Body of pancreas (tissue), 4 donors: Measurements from ENCODE around the gene UGT1A3. TPM values are rescaled to one million over a fixed set of nuclear protein-coding genes. Genes with fewer than 3 reads are reported as not detected.

Experiments used
- ATAC-seq: fragments of 150-250 bp; one replicate; pipeline ENCODE4 v1.9.1; 2016
- DNase-seq, 4 donors: peaks; one replicate each; pipeline ENCODE4 v3.0.0-alpha.2; 2019
- H3K27ac ChIP-seq, 4 donors: fragments of 200-600 bp; sonication (generic); 1 replicate in 3 of 4; 2 replicates in 1 of 4; pipeline versions ENCODE4 v1.5.1 to v1.6.1; 2016 to 2019; ENCODE audit warnings: mild to moderate bottlenecking in 1 of 4, mixed read lengths in 1 of 4, moderate library complexity in 1 of 4
- H3K27me3 ChIP-seq, 2 donors: fragments of 200-600 bp; sonication (generic); one replicate each; pipeline ENCODE4 v1.6.0; 2016; ENCODE audit warnings: mild to moderate bottlenecking in 1 of 2
- H3K36me3 ChIP-seq, 2 donors: fragments of 200-600 bp; sonication (generic); replicated peaks in 1 of 2; 2 replicates each; pipeline ENCODE4 v1.5.1; 2016; ENCODE audit warnings: low read depth in 2 of 2; ENCODE audit not compliant: insufficient read depth in 1 of 2
- H3K4me1 ChIP-seq: fragments of 200-600 bp; sonication (generic); one replicate; pipeline ENCODE4 v1.6.0; 2016
- H3K4me3 ChIP-seq, 2 donors: fragments of 200-600 bp; sonication (generic); 1 replicate in 1 of 2; 2 replicates in 1 of 2; pipeline ENCODE4 v1.5.1; 2016 to 2019
- H3K9me3 ChIP-seq, 3 donors: fragments of 200-600 bp; sonication (generic); 1 replicate in 2 of 3; 2 replicates in 1 of 3; pipeline ENCODE4 v1.5.1; 2016
- CTCF ChIP-seq, 7 experiments: fragments of 450-650 bp in 4 of 7; fragments of 200-600 bp in 3 of 7; sonication (generic) in 3 of 7; IDR thresholded peaks; one replicate each; pipeline ENCODE4 v1.5.1; 2016 to 2019; ENCODE audit warnings: antibody characterized with exemption in 7 of 7
- POLR2A ChIP-seq, 3 donors: fragments of 450-650 bp; IDR thresholded peaks; one replicate each; pipeline ENCODE4 v1.6.1; 2016; ENCODE audit warnings: antibody characterized with exemption in 3 of 3, mild to moderate bottlenecking in 2 of 3
- WGBS, 2 donors: methylation state at CpG; one replicate each; pipeline ENCODE4 v1.1.5; 2017; 5-methylcytosine and 5-hydroxymethylcytosine counted together
- intact Hi-C: fragments of 100-400 bp; cut with DNase I; formaldehyde crosslinking; loops from one replicate; pipeline ENCODE4 v1.15.1; 2023
- total RNA-seq, 2 donors: library from RNA; depleted of rRNA; stranded (reverse); fragments of >200 nt; gene quantifications; one replicate each; pipeline ENCODE4 v1.1.0, GENCODE V29; 2016

UGT1A3 gene
- total RNA-seq, 2 donors from 2014 or later = not detected

- intact Hi-C loops = no loop called here
- Histone ChIP-seq H3K27ac (no peak overlapping the region), H3K27me3 (no peaks in the 10 kb centered on the region), H3K4me3 (no peak overlapping the region), H3K9me3 (no peaks in the 10 kb centered on the region), H3K4me1 (peaks cover 17% of the 10 kb centered on the region), H3K36me3 (no peaks in the 10 kb centered on the region)
- WGBS, 2 donors = 56 to 78% methylated on average over 4 of the region's 4 CpGs
- ATAC-seq (no peak), DNase-seq (no peak)
- TF ChIP-seq POLR2A (IDR thresholded peaks at IDR 0.05) = no peak
- TF ChIP-seq CTCF (IDR thresholded peaks at IDR 0.05) = no peak
Observed at GRCh38 chr2:233690444-233690843, 38.4 kb upstream of the UGT1A3 start.

GRCh38 chr2:233691443-233692433 is 37.1 kb upstream of the UGT1A3 start:
- Histone ChIP-seq H3K27me3 (no peaks in the 10 kb centered on the region), H3K4me3 (no peak overlapping the region), H3K4me1 (peaks cover 17% of the 10 kb centered on the region), H3K27ac (no peak overlapping the region), H3K36me3 (no peaks in the 10 kb centered on the region), H3K9me3 (no peaks in the 10 kb centered on the region)
- intact Hi-C loops = no loop called here
- ATAC-seq (no peak), DNase-seq (no peak)
- TF ChIP-seq CTCF (IDR thresholded peaks at IDR 0.05) = no peak
- TF ChIP-seq POLR2A (IDR thresholded peaks at IDR 0.05) = no peak
- 83 to 94% methylated on average over 9 to 11 of the region's 11 CpGs for WGBS, 2 donors

- no peaks in the 10 kb centered on the region for H3K36me3 ChIP-seq
- ATAC-seq (peak; percentile 86), DNase-seq (peak in 1 of 4 donors; percentile 41)
- no peaks in the 10 kb centered on the region for H3K9me3 ChIP-seq
- no peak within 1 kb of the TSS for H3K4me3 ChIP-seq
- 48 to 50% methylated on average over 4 of the region's 4 CpGs for WGBS, 2 donors
- H3K27ac ChIP-seq = no peak within 1 kb of the TSS
- intact Hi-C loops = no loop called here
- H3K4me1 ChIP-seq = peaks cover 17% of the 10 kb centered on the region
- no peaks in the 10 kb centered on the region for H3K27me3 ChIP-seq
- no peak for TF ChIP-seq POLR2A (IDR thresholded peaks at IDR 0.05)
- no peak for TF ChIP-seq CTCF (IDR thresholded peaks at IDR 0.05)
Observed at GRCh38 chr2:233692648-233693047, 36.2 kb upstream of the UGT1A3 start, which contains the start of gene UGT1A6. UGT1A6 (plus strand) TSS chr2:233692890; CDS start chr2:233693005, 115 bp downstream.

GRCh38 chr2:233693963-233694362 is 34.9 kb upstream of the UGT1A3 start:
- DNase-seq (no peak), ATAC-seq (no peak)
- Histone ChIP-seq H3K4me1 (peaks cover 17% of the 10 kb centered on the region), H3K27me3 (no peaks in the 10 kb centered on the region), H3K4me3 (no peak overlapping the region), H3K9me3 (no peaks in the 10 kb centered on the region), H3K27ac (no peak overlapping the region), H3K36me3 (no peaks in the 10 kb centered on the region)
- TF ChIP-seq CTCF (IDR thresholded peaks at IDR 0.05) = no peak
- TF ChIP-seq POLR2A (IDR thresholded peaks at IDR 0.05) = no peak
- 74 to 80% methylated on average over 6 of the region's 6 CpGs for WGBS, 2 donors
- intact Hi-C loops = no loop called here
